ENCODE results near the gene TTC13. TPM values are rescaled to one million over a fixed set of nuclear protein-coding genes. Genes with fewer than 3 reads are reported as not detected.

The TTC13 gene
- total and polyA plus RNA-seq, 2 of the 13 experiments (the other 11 are each of a cell fraction or from before 2014, with no cell fraction given), result 5.8 to 15.9 TPM

GRCh38 chr1:230883967-230884366 lies 94.7 kb downstream of the TTC13 start:
- H3K36me3 ChIP-seq (replicated peaks in 1 of 2; ENCODE audit: control insufficient read depth in 1 of 2, insufficient read depth in 2 of 2, low read length in 2 of 2), result no peaks in the 10 kb centered on the region
- POLR2A ChIA-PET, result no interaction called here
- H3K4me2 ChIP-seq (ENCODE audit: low read depth, low read length), result no peak overlapping the region
- DNase-seq (ENCODE audit: low spot score), result no peak
- CTCF ChIA-PET (ENCODE audit: low intra/inter-chr PET ratio, low total read pairs), result no interaction called here
- H3K9me3 ChIP-seq (ENCODE audit: low read length), result peaks cover 11% of the 10 kb centered on the region; the same call in 1 of the 2 replicates
- H3K79me2 ChIP-seq (ENCODE audit: insufficient read depth, low read length), result no peaks in the 10 kb centered on the region
- no peak for ATAC-seq
- in situ Hi-C loops (cut with HindIII; ENCODE audit: extremely low pct_ligation_motif_present, low pct_unique_long_range_greater_than_20kb), result no loop called here
- H3K4me1 ChIP-seq (ENCODE audit: insufficient read depth, low read length), result no peaks in the 10 kb centered on the region
- peaks cover 0 to 34% of the 10 kb centered on the region in 2 experiments; a peak in 4 of 5 replicates for H3K27me3 ChIP-seq (ENCODE audit: control insufficient read depth in 1 of 2, insufficient read depth in 2 of 2, low read length in 2 of 2)
- H3K9ac ChIP-seq (ENCODE audit: insufficient read depth, low read depth, low read length), result no peak overlapping the region
- WGBS (ENCODE audit: low lambda C conversion rate), result 26% methylated on average over 4 of the region's 4 CpGs
- no peak overlapping the region for H3K27ac ChIP-seq (ENCODE audit: extremely low read length, insufficient read depth, low read length)
- H2AFZ ChIP-seq (ENCODE audit: low read length), result no peak overlapping the region
- intact Hi-C loops (cut with micrococcal nuclease; ENCODE audit: unreplicated experiment), result no loop called here
- no TSS peak for BruUV-seq (replicated peaks)
- TF ChIP-seq HMGXB4 (CRISPR knock-in tag; IDR thresholded peaks at IDR 0.05; ENCODE audit: borderline replicate concordance in 1 of 2, low read depth in 1 of 2) (no peak), HNRNPH1 (optimal IDR thresholded peaks at IDR 0.05; ENCODE audit: low read depth, low read length) (no peak), HOXA3 (CRISPR knock-in tag; IDR thresholded peaks at IDR 0.05) (no peak)
- TF ChIP-seq, protein P1, sequence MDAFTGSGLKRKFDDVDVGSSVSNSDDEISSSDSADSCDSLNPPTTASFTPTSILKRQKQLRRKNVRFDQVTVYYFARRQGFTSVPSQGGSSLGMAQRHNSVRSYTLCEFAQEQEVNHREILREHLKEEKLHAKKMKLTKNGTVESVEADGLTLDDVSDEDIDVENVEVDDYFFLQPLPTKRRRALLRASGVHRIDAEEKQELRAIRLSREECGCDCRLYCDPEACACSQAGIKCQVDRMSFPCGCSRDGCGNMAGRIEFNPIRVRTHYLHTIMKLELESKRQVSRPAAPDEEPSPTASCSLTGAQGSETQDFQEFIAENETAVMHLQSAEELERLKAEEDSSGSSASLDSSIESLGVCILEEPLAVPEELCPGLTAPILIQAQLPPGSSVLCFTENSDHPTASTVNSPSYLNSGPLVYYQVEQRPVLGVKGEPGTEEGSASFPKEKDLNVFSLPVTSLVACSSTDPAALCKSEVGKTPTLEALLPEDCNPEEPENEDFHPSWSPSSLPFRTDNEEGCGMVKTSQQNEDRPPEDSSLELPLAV (CRISPR knock-in tag; conservative IDR thresholded peaks at IDR 0.05; ENCODE audit: low read depth), result no peak
- no peak overlapping the region for H3K4me3 ChIP-seq (replicated peaks in 1 of 3; ENCODE audit: insufficient read depth in 1 of 3, low read depth in 2 of 3, low read length in 3 of 3)
- no peak for FAIRE-seq
- H4K20me1 ChIP-seq (ENCODE audit: insufficient read depth, low read length), result no peaks in the 10 kb centered on the region
